Activated CD4-positive, alpha-beta T cell treated with anti-CD3 and anti-CD28 coated beads, Interleukin-2, amount 50 U/mL, for 1 hour (primary cell): ENCODE data around the gene KCNE4.
"Not testable (repeated sequence)": the region's sequence is repeated elsewhere in the genome, so short reads cannot be mapped to it uniquely, and the experiment has no call there.

Experiments used
- DNase-seq: peaks from one replicate; pipeline ENCODE4 v3.0.0-alpha.2; 2020

The KCNE4 gene

DNA sequence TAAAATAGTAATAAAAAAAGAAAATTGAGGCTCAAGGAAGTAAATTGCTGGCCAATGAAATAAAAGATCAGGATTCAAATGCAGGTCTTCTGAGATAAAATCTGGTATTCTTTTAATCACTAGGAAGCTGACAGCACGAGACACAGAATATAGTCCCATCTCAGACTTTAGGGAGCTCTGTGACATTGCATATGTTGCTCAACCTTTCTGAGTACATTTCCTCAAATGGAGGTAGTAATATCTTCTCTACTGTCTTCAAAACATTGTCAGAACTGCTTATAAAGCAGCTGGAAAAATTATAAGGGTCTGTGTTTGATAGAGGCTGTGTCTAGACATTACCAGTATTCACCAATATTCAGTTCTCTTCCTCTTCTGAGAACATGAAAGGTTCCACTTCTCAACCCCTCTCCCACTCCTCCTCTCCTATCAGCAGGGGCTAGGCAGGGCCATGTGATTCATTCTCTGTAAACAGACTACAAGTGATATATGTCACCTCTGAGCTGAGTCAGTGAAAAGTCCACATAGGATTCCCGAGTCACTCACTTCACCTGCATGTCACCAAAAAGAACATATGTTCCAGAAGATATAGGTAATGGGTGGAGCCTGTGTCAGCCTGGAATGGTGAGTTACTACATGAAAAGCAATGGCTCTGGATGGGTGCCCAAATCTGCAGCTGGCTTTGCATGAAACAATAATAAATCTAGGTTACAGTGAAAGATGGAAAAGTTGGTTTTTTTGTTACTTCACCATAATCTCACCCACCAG lies 7.1 kb downstream of the KCNE4 start:
- no peak for DNase-seq

DNA sequence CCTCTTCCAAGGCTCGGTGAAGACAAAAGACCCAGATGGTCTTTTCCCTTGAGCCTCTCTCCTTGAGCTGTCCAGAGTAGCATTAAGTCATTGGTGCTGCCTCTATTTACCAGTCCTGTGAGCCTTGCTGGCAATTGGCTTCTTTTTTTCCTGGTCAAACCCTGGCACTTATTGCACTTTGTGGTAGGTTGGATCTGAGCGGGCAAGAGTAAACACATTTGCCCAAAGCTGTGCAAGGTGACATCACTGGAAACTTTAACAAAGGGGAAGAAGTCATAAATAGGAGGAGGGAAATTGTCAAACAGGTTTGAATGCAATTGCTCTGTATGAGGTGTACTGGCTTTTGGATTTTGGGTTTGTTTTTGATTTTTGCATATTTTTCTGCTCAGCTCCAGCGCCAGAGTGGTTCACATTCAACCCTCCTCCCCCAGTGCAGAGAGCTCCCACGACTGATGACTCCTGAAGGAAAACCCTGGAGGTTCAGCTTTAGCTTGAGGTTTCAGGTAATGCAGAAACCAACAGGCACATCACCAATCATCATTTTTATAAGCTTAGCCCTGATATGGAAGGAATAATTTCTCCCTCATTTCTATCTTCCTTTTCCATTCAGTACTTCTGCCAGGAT lies 8.3 kb downstream of the KCNE4 start:
- no peak for DNase-seq

- DNase-seq: no peak
Observed at GRCh38 chr2:223062396-223062795, 10.4 kb downstream of the KCNE4 start.

- DNase-seq: no peak
Observed at GRCh38 chr2:223065107-223065506, 13.1 kb downstream of the KCNE4 start.

DNA sequence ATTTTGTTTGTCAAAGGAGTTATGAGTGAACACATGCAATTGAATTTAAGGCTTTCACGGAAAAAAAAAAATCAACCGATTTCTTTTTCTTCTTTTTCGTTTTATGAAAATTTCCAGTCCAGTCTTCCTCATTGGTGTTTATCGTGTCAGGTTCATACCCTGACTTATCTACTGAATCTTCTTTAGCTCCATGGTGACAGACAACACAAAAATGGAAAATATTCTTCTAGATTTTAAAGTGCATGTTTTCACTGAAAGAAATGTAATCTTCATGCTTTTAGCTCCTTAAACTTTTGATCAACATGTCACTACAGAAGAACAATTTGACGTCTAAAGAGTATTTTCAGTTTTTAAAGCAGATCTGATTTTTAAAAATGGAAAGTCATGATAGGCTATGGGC lies 14.7 kb downstream of the KCNE4 start:
- DNase-seq: no peak

DNA sequence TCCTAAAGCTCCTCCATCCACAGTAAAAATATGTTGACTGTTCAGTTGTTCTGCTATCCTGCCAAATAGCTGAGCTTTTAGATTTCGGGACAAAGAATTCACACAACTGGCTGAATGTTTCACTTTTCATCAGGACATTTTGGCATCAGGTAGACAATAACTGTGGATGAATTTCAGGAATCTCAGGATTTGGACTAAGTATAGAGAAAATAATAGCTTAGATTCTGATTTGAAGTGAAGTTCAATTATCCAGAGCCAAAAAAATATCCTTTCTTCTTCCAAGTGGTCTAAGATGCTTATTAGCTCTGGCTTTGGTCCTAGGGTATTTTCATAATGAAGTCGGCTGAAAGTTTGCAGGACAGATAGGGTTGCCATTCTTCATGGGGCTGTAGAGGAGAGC lies 16.1 kb downstream of the KCNE4 start:
- DNase-seq: no peak

- DNase-seq: no peak
Observed at GRCh38 chr2:223069465-223069864, 17.5 kb downstream of the KCNE4 start.

DNA sequence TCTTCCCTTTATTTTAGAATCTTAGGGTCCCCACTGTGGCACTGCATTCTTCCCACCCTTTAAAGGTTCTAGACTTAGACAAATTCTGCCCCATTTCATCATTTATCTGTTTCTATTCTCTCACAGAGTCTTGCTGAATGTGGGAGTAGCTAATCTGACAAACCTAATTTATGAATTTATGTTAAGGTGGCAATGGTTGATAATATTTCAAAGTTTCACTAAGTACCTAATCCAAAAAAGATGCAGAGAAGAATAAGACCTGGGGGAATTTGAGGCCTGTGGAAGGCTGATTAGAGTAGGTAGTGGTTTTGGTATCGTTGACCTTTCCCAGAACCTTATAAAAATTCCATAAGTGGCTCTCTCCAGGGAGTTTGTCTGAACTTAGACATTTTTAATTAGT lies 18.0 kb downstream of the KCNE4 start:
- DNase-seq: no peak

GRCh38 chr2:223071139-223071538 lies 19.1 kb downstream of the KCNE4 start:
- DNase-seq: no peak

GRCh38 chr2:223072826-223073225 lies 20.8 kb downstream of the KCNE4 start:
- DNase-seq: no peak

- DNase-seq: no peak
Observed at GRCh38 chr2:223075301-223076270, 23.6 kb downstream of the KCNE4 start.

GRCh38 chr2:223076573-223076972 lies 24.6 kb downstream of the KCNE4 start:
- no peak for DNase-seq

DNA sequence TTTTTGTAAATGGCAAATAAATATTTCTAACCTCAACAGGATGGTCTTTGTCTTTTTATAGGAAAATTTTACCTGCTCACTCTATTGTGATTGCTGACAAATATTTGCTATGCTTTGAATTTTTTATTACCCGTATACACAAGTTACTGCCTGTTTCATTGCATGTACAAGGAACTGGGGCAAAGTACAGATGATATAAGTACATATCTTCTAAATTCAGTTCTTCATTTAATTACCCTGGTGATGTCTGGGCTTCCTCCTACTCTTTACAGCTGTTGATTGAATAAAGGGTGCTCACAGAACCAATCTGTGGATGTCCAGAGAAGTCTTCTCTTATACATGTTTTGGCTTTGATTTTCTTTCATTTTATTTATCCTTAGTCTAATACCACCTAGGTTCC lies 26.5 kb downstream of the KCNE4 start:
- no peak for DNase-seq

- no peak for DNase-seq
Observed at GRCh38 chr2:223079378-223079777, 27.4 kb downstream of the KCNE4 start.

GRCh38 chr2:223079925-223080324 lies 27.9 kb downstream of the KCNE4 start:
- no peak for DNase-seq

GRCh38 chr2:223080790-223081360 lies 28.9 kb downstream of the KCNE4 start:
- DNase-seq: not testable (repeated sequence)

GRCh38 chr2:223081789-223082188 lies 29.8 kb downstream of the KCNE4 start:
- no peak for DNase-seq

- no peak for DNase-seq
Observed at GRCh38 chr2:223082706-223083105, 30.7 kb downstream of the KCNE4 start.

DNA sequence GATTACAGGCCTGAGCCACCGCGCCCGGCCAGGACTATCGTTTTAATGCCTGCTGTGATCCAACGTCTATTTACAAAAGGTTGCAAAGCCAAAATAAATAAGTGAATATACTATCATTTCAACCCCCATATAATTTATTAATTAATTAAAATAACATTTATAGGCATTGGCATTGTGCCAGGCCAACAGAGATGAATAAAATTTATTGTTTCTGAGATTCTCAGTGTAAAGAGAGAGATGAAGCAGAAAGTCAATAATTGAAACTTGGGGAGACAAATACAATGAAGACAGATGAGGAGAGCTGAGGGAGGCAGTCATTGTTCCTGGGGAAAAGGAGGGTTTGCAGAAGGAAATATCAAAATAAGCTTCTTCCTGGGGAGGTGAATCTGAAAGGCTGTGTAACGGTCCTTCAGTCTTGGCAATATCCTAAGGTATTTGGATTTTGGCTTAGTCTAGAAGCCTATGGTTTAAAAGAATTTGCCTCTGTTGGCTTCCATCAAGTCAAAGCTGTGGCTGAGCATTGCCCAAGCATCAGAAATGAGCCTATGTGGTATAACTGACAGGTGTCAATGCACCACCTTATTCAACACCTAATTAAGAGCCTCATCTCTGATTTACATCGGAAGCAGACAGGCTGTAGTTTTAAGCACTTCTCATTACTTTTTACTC lies 31.5 kb downstream of the KCNE4 start:
- no peak for DNase-seq

DNA sequence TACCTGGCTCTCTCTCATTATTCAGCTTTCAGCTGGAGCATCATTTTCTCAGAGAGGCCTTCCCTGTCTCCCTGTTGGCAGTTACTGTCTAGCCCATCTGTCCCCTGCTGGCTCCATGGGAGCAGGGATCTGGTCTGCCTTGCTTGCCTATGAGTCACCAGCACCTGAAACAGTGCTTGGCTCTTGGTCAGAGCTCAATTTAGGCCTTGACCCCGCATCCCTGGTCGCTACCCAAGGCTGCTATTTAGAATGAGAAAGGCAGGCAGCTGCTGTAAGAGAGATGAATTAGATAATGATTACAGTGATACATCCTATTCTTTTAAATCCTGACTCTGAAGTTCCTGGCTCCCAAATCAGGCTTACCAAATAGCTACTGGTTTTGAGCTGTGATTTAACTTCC lies 32.9 kb downstream of the KCNE4 start:
- DNase-seq: no peak

DNA sequence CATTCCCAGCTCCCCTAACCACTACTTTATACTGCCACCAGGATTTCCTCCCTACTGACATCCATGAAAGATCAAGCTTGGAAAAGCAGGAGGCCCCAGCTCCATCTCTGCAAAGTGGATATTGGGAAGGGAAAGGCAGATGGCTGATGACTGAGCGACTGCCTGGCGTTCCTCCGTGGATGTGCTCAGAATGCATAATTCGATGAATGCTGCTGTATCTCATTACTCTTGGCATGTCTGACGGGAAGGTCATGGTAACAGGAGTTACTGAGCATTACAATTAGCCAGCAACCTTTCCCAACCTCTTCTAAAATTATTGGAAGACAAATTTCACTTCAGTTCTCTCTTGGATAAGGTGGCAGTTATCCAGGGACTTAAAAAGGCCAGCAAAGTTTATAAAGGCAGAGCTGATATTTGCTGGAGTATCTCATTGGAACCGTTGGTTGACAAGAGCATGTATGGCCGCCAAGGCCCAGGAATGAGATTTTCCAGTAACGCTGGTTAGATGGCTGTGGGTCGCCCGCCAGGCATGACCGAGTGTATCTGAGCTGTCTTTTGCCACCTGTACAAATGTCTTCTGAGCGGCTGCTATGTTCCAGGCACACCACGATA lies 34.5 kb downstream of the KCNE4 start:
- no peak for DNase-seq

GRCh38 chr2:223087466-223087865 lies 35.5 kb downstream of the KCNE4 start:
- DNase-seq: no peak
